ENCODE measurements around the gene FAU.

DNA sequence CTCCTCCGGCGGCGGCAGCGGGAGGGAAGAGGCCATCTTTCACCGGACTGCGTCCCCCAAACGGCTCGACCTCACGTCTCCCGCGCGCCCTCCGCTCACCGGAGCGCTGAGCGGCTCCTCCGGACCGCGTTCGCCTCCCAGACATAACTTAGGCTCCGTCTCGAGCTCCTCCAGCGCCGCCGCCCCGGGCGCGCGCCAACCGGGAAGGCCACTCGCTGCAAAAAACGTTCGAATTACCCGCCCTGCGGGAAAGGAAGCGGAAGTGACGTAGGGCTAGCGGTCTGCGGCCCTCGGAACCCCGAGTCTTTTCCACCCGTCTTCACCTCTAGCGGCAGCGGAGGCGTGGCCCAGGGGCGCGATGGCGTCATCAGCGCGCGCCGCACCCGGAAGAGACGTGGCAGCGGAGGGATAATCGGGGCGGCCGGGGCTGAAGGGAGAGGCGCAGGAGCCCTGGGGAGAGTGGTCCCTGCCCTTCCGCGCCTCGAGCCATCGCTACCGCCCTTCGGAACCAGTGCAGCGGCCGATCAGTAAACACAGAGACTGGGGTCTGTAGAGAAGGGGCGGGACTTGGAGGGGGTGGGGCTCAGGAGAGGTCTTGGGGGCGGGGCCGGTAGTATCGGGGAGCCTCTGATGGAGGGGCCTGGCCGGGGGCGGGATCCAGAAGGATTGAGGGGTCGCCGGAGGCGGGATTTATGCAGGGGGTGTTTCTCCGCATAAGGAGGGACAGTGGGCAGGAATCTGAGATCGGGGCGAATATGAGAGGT, 37.9 kb downstream of the FAU start, which contains the start of the genes CDCA5 and ZFPL1:
- TF ChIP-seq, protein P1, sequence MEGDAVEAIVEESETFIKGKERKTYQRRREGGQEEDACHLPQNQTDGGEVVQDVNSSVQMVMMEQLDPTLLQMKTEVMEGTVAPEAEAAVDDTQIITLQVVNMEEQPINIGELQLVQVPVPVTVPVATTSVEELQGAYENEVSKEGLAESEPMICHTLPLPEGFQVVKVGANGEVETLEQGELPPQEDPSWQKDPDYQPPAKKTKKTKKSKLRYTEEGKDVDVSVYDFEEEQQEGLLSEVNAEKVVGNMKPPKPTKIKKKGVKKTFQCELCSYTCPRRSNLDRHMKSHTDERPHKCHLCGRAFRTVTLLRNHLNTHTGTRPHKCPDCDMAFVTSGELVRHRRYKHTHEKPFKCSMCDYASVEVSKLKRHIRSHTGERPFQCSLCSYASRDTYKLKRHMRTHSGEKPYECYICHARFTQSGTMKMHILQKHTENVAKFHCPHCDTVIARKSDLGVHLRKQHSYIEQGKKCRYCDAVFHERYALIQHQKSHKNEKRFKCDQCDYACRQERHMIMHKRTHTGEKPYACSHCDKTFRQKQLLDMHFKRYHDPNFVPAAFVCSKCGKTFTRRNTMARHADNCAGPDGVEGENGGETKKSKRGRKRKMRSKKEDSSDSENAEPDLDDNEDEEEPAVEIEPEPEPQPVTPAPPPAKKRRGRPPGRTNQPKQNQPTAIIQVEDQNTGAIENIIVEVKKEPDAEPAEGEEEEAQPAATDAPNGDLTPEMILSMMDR (IDR thresholded peaks at IDR 0.05) = no peak
- TF ChIP-seq POLR2AphosphoS5 (IDR thresholded peaks at IDR 0.05; ENCODE audit: low read depth, low read length) = peak; percentile 92
- TF ChIP-seq, protein P2, sequence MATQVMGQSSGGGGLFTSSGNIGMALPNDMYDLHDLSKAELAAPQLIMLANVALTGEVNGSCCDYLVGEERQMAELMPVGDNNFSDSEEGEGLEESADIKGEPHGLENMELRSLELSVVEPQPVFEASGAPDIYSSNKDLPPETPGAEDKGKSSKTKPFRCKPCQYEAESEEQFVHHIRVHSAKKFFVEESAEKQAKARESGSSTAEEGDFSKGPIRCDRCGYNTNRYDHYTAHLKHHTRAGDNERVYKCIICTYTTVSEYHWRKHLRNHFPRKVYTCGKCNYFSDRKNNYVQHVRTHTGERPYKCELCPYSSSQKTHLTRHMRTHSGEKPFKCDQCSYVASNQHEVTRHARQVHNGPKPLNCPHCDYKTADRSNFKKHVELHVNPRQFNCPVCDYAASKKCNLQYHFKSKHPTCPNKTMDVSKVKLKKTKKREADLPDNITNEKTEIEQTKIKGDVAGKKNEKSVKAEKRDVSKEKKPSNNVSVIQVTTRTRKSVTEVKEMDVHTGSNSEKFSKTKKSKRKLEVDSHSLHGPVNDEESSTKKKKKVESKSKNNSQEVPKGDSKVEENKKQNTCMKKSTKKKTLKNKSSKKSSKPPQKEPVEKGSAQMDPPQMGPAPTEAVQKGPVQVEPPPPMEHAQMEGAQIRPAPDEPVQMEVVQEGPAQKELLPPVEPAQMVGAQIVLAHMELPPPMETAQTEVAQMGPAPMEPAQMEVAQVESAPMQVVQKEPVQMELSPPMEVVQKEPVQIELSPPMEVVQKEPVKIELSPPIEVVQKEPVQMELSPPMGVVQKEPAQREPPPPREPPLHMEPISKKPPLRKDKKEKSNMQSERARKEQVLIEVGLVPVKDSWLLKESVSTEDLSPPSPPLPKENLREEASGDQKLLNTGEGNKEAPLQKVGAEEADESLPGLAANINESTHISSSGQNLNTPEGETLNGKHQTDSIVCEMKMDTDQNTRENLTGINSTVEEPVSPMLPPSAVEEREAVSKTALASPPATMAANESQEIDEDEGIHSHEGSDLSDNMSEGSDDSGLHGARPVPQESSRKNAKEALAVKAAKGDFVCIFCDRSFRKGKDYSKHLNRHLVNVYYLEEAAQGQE (IDR thresholded peaks at IDR 0.05; ENCODE audit: insufficient read depth in 1 of 2, low read depth in 2 of 2, low read length in 1 of 2) = peak in 1 of 2 experiments; percentile 60; a peak in 1 of 4 replicates

Measured in Panc1 (cell line).